ENCODE measurements around the gene DNAJC5.
A peak's percentile ranks its signal among the peaks of the same experiment; 100 is the strongest.

The DNAJC5 gene

GRCh38 chr20:63961664-63962425 lies 66.9 kb downstream of the DNAJC5 start:
- no peak for TF ChIP-seq GATA1 (IDR thresholded peaks at IDR 0.05; ENCODE audit: low read depth, low read length)
- no peak for TF ChIP-seq POLR2A (IDR thresholded peaks at IDR 0.05; ENCODE audit: low read length)
- no peak for DNase-seq

GRCh38 chr20:63962426-63963347 lies 67.8 kb downstream of the DNAJC5 start:
- TF ChIP-seq POLR2A (IDR thresholded peaks at IDR 0.05; ENCODE audit: low read length) (no peak), GATA1 (IDR thresholded peaks at IDR 0.05; ENCODE audit: low read depth, low read length) (no peak)
- no peak for DNase-seq

- DNase-seq = no peak
- no peak for TF ChIP-seq POLR2A (IDR thresholded peaks at IDR 0.05; ENCODE audit: low read length)
- no peak for TF ChIP-seq GATA1 (IDR thresholded peaks at IDR 0.05; ENCODE audit: low read depth, low read length)
Measured at GRCh38 chr20:63963348-63963741, 68.4 kb downstream of the DNAJC5 start.

- no peak for DNase-seq
- no peak for TF ChIP-seq POLR2A (IDR thresholded peaks at IDR 0.05; ENCODE audit: low read length)
- TF ChIP-seq GATA1 (IDR thresholded peaks at IDR 0.05; ENCODE audit: low read depth, low read length) = no peak
Measured at GRCh38 chr20:63963784-63964301, 68.9 kb downstream of the DNAJC5 start.

GRCh38 chr20:63964412-63964811 lies 69.5 kb downstream of the DNAJC5 start:
- TF ChIP-seq GATA1 (IDR thresholded peaks at IDR 0.05; ENCODE audit: low read depth, low read length) (no peak), POLR2A (IDR thresholded peaks at IDR 0.05; ENCODE audit: low read length) (no peak)
- DNase-seq = no peak

GRCh38 chr20:63966172-63966943 lies 71.4 kb downstream of the DNAJC5 start:
- DNase-seq = no peak
- TF ChIP-seq GATA1 (IDR thresholded peaks at IDR 0.05; ENCODE audit: low read depth, low read length) (no peak), POLR2A (IDR thresholded peaks at IDR 0.05; ENCODE audit: low read length) (no peak)

GRCh38 chr20:63966944-63967322 lies 72.0 kb downstream of the DNAJC5 start:
- TF ChIP-seq GATA1 (IDR thresholded peaks at IDR 0.05; ENCODE audit: low read depth, low read length) (no peak), POLR2A (IDR thresholded peaks at IDR 0.05; ENCODE audit: low read length) (no peak)
- no peak for DNase-seq

- DNase-seq = no peak
- TF ChIP-seq POLR2A (IDR thresholded peaks at IDR 0.05; ENCODE audit: low read length) (no peak), GATA1 (IDR thresholded peaks at IDR 0.05; ENCODE audit: low read depth, low read length) (no peak)
Measured at GRCh38 chr20:63967330-63968135, 72.6 kb downstream of the DNAJC5 start.

GRCh38 chr20:63968136-63968927 lies 73.4 kb downstream of the DNAJC5 start:
- no peak for DNase-seq
- no peak for TF ChIP-seq GATA1 (IDR thresholded peaks at IDR 0.05; ENCODE audit: low read depth, low read length)
- no peak for TF ChIP-seq POLR2A (IDR thresholded peaks at IDR 0.05; ENCODE audit: low read length)

- TF ChIP-seq POLR2A (IDR thresholded peaks at IDR 0.05; ENCODE audit: low read length) (no peak), GATA1 (IDR thresholded peaks at IDR 0.05; ENCODE audit: low read depth, low read length) (no peak)
- DNase-seq = peak in 1 of 2 experiments; percentile 19
Measured at GRCh38 chr20:63968928-63969760, 74.2 kb downstream of the DNAJC5 start.
